Nephron (organoid): ENCODE measurements around the gene ATP2A2.

ENCODE experiments used
- H3K27ac Mint-ChIP-seq, 3 experiments: 2 replicates each; pipeline ENCODE4 v1.8.0; 2020; ENCODE audit warnings: mixed read lengths in 3 of 3, mild to moderate bottlenecking in 2 of 3, moderate library complexity in 1 of 3
- H3K27me3 Mint-ChIP-seq: 2 replicates; pipeline ENCODE4 v1.8.0; 2021; ENCODE audit warnings: low read depth, mild to moderate bottlenecking, moderate library complexity, mixed read lengths
- H3K36me3 Mint-ChIP-seq: 2 replicates; pipeline ENCODE4 v1.8.0; 2020; ENCODE audit warnings: low read depth, mixed read lengths
- H3K4me1 Mint-ChIP-seq: 2 replicates; pipeline ENCODE4 v1.8.0; 2020; ENCODE audit warnings: mixed read lengths
- H3K4me3 Mint-ChIP-seq, 3 experiments: 2 replicates each; pipeline ENCODE4 v1.8.0; 2020; ENCODE audit warnings: mild to moderate bottlenecking in 3 of 3, mixed read lengths in 3 of 3, moderate library complexity in 2 of 3
- H3K9me3 Mint-ChIP-seq: 2 replicates; pipeline ENCODE4 v1.8.0; 2020; ENCODE audit warnings: mixed read lengths
- TF ChIP-seq, protein P1 (sequence below), 3 experiments: fragments of 200-600 bp; sonication (generic); IDR thresholded peaks; one replicate each; pipeline ENCODE4 v1.5.0; 2021; ENCODE audit warnings: antibody characterized with exemption in 3 of 3; ENCODE audit not compliant: unreplicated experiment in 3 of 3

Gene ATP2A2

DNA sequence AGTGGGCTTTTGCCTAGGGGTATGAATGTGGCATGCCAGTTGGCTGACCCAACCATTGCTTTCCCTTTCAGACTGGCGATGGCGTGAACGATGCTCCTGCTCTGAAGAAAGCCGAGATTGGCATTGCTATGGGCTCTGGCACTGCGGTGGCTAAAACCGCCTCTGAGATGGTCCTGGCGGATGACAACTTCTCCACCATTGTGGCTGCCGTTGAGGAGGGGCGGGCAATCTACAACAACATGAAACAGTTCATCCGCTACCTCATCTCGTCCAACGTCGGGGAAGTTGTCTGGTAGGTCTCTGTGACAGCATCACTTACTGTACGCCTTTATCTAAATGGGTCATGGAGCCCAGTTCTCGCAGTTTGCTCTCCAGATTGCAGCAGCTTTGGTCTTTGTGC lies 61.1 kb downstream of the ATP2A2 start:
- no peaks in the 10 kb centered on the region for H3K9me3 Mint-ChIP-seq
- H3K4me1 Mint-ChIP-seq: no peaks in the 10 kb centered on the region
- peaks cover 94% of the 10 kb centered on the region for H3K36me3 Mint-ChIP-seq
- no peaks in the 10 kb centered on the region for H3K27me3 Mint-ChIP-seq
- H3K4me3 Mint-ChIP-seq: no peak overlapping the region
- TF ChIP-seq, protein P1, sequence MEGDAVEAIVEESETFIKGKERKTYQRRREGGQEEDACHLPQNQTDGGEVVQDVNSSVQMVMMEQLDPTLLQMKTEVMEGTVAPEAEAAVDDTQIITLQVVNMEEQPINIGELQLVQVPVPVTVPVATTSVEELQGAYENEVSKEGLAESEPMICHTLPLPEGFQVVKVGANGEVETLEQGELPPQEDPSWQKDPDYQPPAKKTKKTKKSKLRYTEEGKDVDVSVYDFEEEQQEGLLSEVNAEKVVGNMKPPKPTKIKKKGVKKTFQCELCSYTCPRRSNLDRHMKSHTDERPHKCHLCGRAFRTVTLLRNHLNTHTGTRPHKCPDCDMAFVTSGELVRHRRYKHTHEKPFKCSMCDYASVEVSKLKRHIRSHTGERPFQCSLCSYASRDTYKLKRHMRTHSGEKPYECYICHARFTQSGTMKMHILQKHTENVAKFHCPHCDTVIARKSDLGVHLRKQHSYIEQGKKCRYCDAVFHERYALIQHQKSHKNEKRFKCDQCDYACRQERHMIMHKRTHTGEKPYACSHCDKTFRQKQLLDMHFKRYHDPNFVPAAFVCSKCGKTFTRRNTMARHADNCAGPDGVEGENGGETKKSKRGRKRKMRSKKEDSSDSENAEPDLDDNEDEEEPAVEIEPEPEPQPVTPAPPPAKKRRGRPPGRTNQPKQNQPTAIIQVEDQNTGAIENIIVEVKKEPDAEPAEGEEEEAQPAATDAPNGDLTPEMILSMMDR (IDR thresholded peaks at IDR 0.05; ENCODE audit: unreplicated experiment in 3 of 3): no peak
- H3K27ac Mint-ChIP-seq: no peak overlapping the region

DNA sequence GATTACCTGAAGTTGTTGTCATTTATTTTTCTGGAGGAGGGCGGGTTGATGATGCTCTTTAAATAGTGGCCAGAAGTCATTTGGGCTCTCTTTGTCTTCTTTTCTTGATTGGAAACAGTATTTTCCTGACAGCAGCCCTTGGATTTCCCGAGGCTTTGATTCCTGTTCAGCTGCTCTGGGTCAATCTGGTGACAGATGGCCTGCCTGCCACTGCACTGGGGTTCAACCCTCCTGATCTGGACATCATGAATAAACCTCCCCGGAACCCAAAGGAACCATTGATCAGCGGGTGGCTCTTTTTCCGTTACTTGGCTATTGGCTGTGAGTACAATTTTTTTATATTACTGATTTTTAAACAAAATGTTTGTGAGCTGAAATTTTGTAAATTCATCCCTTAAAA lies 62.1 kb downstream of the ATP2A2 start:
- H3K27ac Mint-ChIP-seq: no peak overlapping the region
- H3K36me3 Mint-ChIP-seq: peaks cover 92% of the 10 kb centered on the region
- no peak overlapping the region for H3K4me3 Mint-ChIP-seq
- TF ChIP-seq, protein P1 (IDR thresholded peaks at IDR 0.05; ENCODE audit: unreplicated experiment in 3 of 3): no peak
- no peaks in the 10 kb centered on the region for H3K9me3 Mint-ChIP-seq
- H3K4me1 Mint-ChIP-seq: no peaks in the 10 kb centered on the region
- no peaks in the 10 kb centered on the region for H3K27me3 Mint-ChIP-seq

DNA sequence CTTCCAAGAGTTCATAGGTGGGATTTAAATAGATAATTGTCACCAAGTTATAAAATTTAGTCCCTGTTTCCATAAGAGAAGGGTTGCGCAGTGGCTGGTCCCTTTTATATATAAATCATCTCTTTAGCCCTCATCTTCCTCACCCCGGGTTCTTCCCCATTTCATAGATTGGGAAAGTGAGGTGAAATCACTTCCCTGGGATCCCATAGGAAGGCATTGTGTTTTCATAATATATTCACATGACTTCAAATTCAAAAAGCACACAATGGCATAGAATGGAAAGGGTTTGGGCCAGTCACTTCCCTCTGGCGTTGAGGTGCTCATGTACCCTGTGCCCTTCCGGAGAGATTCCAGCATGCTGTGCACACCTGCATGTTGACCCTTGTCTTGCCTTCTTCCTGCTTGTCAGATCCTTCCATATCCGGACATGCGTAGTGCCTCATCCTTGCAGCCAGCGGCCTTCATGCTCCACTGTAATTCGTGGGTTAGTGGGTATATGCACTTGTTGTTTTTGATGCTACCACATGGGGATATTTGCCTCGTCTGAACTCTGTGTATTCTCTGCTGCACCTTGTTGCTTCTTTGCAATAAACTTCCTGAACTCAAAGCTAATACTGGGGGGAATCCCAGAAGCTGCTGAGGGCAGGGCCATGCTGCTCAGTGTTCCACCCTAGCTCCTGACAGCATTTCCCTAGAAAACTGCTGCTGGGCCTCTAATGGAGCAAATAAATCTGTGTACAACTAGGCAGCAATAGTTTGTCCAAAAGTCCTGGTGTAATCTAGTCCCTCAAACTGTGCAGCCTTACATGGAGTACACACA lies 62.9 kb downstream of the ATP2A2 start:
- Mint-ChIP-seq H3K27ac (no peak overlapping the region), H3K27me3 (no peaks in the 10 kb centered on the region), H3K9me3 (no peaks in the 10 kb centered on the region), H3K4me3 (no peak overlapping the region), H3K36me3 (peaks cover 89% of the 10 kb centered on the region), H3K4me1 (no peaks in the 10 kb centered on the region)
- TF ChIP-seq, protein P1 (IDR thresholded peaks at IDR 0.05; ENCODE audit: unreplicated experiment in 3 of 3): no peak

DNA sequence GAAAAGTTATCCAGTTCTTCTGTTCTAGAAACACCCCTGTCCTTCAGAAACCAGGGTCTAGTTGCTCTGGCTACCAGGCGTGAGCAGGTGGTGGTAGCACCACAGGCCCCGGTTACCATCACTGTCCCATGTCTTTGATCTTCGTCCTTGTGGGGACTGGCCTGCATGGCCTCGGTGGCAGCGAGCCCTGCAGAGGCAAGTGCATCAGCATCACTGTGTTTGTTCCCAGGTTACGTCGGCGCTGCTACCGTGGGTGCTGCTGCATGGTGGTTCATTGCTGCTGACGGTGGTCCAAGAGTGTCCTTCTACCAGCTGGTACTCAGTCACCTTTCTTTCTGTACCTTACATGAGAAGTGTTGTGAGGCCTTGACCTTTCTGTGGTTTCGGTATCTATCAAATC lies 63.6 kb downstream of the ATP2A2 start:
- Mint-ChIP-seq H3K9me3 (no peaks in the 10 kb centered on the region), H3K4me3 (no peak overlapping the region), H3K4me1 (peaks cover 6% of the 10 kb centered on the region), H3K36me3 (peaks cover 88% of the 10 kb centered on the region), H3K27ac (no peak overlapping the region), H3K27me3 (no peaks in the 10 kb centered on the region)
- TF ChIP-seq, protein P1 (IDR thresholded peaks at IDR 0.05; ENCODE audit: unreplicated experiment in 3 of 3): no peak

DNA sequence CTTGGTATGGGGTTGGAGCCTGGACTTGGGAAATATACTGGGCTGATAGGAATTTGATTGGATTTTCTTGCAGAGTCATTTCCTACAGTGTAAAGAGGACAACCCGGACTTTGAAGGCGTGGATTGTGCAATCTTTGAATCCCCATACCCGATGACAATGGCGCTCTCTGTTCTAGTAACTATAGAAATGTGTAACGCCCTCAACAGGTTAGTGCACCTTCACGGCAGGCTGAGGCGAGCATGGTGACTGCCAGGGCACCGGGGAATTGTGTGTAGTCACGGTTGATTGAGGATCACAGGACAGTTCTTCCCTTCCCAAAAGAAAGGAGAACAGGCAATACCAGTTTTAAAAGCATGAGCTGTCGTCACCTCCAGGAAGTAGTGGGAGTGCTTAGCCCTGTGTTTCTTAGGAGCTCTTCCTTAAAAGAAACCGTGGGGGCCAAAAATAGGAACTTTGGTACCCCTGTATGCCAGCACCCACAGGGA lies 64.2 kb downstream of the ATP2A2 start:
- no peaks in the 10 kb centered on the region for H3K9me3 Mint-ChIP-seq
- H3K4me3 Mint-ChIP-seq: no peak overlapping the region
- TF ChIP-seq, protein P1 (IDR thresholded peaks at IDR 0.05; ENCODE audit: unreplicated experiment in 3 of 3): no peak

DNA sequence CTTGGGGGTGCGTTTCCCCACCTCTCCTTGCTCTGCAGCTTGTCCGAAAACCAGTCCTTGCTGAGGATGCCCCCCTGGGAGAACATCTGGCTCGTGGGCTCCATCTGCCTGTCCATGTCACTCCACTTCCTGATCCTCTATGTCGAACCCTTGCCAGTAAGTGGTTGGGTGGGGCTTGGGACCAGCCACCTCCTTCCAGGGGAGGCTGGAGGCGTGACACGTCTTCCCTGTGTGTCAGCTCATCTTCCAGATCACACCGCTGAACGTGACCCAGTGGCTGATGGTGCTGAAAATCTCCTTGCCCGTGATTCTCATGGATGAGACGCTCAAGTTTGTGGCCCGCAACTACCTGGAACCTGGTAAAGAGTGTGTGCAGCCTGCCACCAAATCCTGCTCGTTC lies 64.9 kb downstream of the ATP2A2 start:
- TF ChIP-seq, protein P1 (IDR thresholded peaks at IDR 0.05; ENCODE audit: unreplicated experiment in 3 of 3): no peak
- peaks cover 88% of the 10 kb centered on the region for H3K36me3 Mint-ChIP-seq

More for the DNA sequence above, 64.2 kb downstream of the ATP2A2 start:
- no peak overlapping the region for H3K27ac Mint-ChIP-seq
- H3K4me1 Mint-ChIP-seq: peaks cover 12% of the 10 kb centered on the region
- peaks cover 88% of the 10 kb centered on the region for H3K36me3 Mint-ChIP-seq
- no peaks in the 10 kb centered on the region for H3K27me3 Mint-ChIP-seq

More for the DNA sequence above, 64.9 kb downstream of the ATP2A2 start:
- H3K9me3 Mint-ChIP-seq: no peaks in the 10 kb centered on the region
- H3K4me1 Mint-ChIP-seq: peaks cover 13% of the 10 kb centered on the region
- no peak overlapping the region for H3K4me3 Mint-ChIP-seq
- no peak overlapping the region for H3K27ac Mint-ChIP-seq
- no peaks in the 10 kb centered on the region for H3K27me3 Mint-ChIP-seq
